HFFc6 (cell line): Measurements from ENCODE around the gene BAG5. TPM values are rescaled to one million over a fixed set of nuclear protein-coding genes. Genes with fewer than 3 reads are reported as not detected.
"Not testable (repeated sequence)": the region's sequence is repeated elsewhere in the genome, so short reads cannot be mapped to it uniquely, and the experiment has no call there.

Source experiments
- DNase-seq: peaks from one replicate; pipeline ENCODE4 v3.0.0-alpha.2; 2018
- H3K27ac Mint-ChIP-seq: 2 replicates; pipeline ENCODE4 v1.8.0; 2020; ENCODE audit warnings: mild to moderate bottlenecking, mixed read lengths
- H3K27me3 Mint-ChIP-seq: 2 replicates; pipeline ENCODE4 v1.8.0; 2021; ENCODE audit warnings: mild to moderate bottlenecking, moderate library complexity, mixed read lengths; ENCODE audit not compliant: insufficient read depth
- H3K36me3 Mint-ChIP-seq: 2 replicates; pipeline ENCODE4 v1.8.0; 2021; ENCODE audit warnings: low read depth, mixed read lengths
- H3K4me1 Mint-ChIP-seq: 2 replicates; pipeline ENCODE4 v1.8.0; 2020; ENCODE audit warnings: low read depth, mixed read lengths
- H3K4me3 Mint-ChIP-seq: 2 replicates; pipeline ENCODE4 v1.8.0; 2020; ENCODE audit warnings: mild to moderate bottlenecking, moderate library complexity, mixed read lengths
- H3K9me3 Mint-ChIP-seq: 2 replicates; pipeline ENCODE4 v1.8.0; 2020; ENCODE audit warnings: mild to moderate bottlenecking, mixed read lengths
- CTCF ChIP-seq: fragments of 200-600 bp; sonication (generic); IDR thresholded peaks from 2 replicates; pipeline ENCODE4 v1.5.0; 2021; ENCODE audit warnings: antibody characterized with exemption, mild to moderate bottlenecking
- total RNA-seq, 6 experiments: library from RNA; stranded (reverse); fragmentation: NEBNext Ultra II Directional; extraction: Animal tissue kit (Norgen Biotek cat#: 25700); gene quantifications; 2 replicates in 1 of 6; 3 replicates in 5 of 6; pipeline ENCODE4 v1.2.3, GENCODE V29; 2021

Gene BAG5
- total RNA-seq, 6 experiments from 2014 or later: 22.6 to 25.8 (median 23.6) TPM

- Mint-ChIP-seq H3K4me1 (peaks cover 27% of the 10 kb centered on the region), H3K4me3 (no peak overlapping the region), H3K27ac (no peak overlapping the region), H3K36me3 (0 out of 2 replicates have a peak, but pooled peaks cover 4% of the 10 kb centered on the region), H3K9me3 (no peaks in the 10 kb centered on the region), H3K27me3 (peaks cover 19% of the 10 kb centered on the region)
- DNase-seq: no peak
- TF ChIP-seq CTCF: no peak
These were observed 45.3 kb downstream of the BAG5 start for GRCh38 chr14:103517174-103517566.

- no peak for TF ChIP-seq CTCF
- Mint-ChIP-seq H3K9me3 (no peaks in the 10 kb centered on the region), H3K4me3 (no peak overlapping the region), H3K27ac (no peak overlapping the region), H3K36me3 (0 out of 2 replicates have a peak, but pooled peaks cover 5% of the 10 kb centered on the region), H3K27me3 (peaks cover 21% of the 10 kb centered on the region), H3K4me1 (peaks cover 27% of the 10 kb centered on the region)
- DNase-seq: no peak
These were observed 45.9 kb downstream of the BAG5 start for GRCh38 chr14:103516426-103517173.

- H3K4me3 Mint-ChIP-seq: no peak overlapping the region
- no peak overlapping the region; the same call in 1 of the 2 replicates for H3K27ac Mint-ChIP-seq
These were observed 47.6 kb downstream of the BAG5 start for GRCh38 chr14:103514596-103515421.

GRCh38 chr14:103512701-103513611 is 49.5 kb downstream of the BAG5 start:
- no peaks in the 10 kb centered on the region for H3K9me3 Mint-ChIP-seq
- H3K27me3 Mint-ChIP-seq: peaks cover 17% of the 10 kb centered on the region
- no peak for TF ChIP-seq CTCF
- H3K4me3 Mint-ChIP-seq: no peak overlapping the region; the same call in 1 of the 2 replicates
- DNase-seq: no peak
- H3K36me3 Mint-ChIP-seq: peaks cover 25% of the 10 kb centered on the region
- H3K4me1 Mint-ChIP-seq: peaks cover 8% of the 10 kb centered on the region
- no peak overlapping the region; the same call in 1 of the 2 replicates for H3K27ac Mint-ChIP-seq

More at GRCh38 chr14:103514596-103515421, 47.6 kb downstream of the BAG5 start:
- Mint-ChIP-seq H3K27me3 (peaks cover 22% of the 10 kb centered on the region), H3K9me3 (no peaks in the 10 kb centered on the region), H3K4me1 (peaks cover 24% of the 10 kb centered on the region), H3K36me3 (peaks cover 16% of the 10 kb centered on the region)
- no peak for DNase-seq
- TF ChIP-seq CTCF: no peak

GRCh38 chr14:103512180-103512579 is 50.3 kb downstream of the BAG5 start:
- DNase-seq, H3K27ac Mint-ChIP-seq, H3K4me3 Mint-ChIP-seq, H3K9me3 Mint-ChIP-seq, H3K4me1 Mint-ChIP-seq: not testable (repeated sequence)
- Mint-ChIP-seq H3K36me3 (peaks cover 31% of the 10 kb centered on the region), H3K27me3 (peaks cover 16% of the 10 kb centered on the region)
